ENCODE results near the gene ZSWIM8. TPM values are rescaled to one million over a fixed set of nuclear protein-coding genes. Genes with fewer than 3 reads are reported as not detected.

ZSWIM8 gene
- total RNA-seq, 1 donor from 2014 or later, result 29.7 TPM

DNA sequence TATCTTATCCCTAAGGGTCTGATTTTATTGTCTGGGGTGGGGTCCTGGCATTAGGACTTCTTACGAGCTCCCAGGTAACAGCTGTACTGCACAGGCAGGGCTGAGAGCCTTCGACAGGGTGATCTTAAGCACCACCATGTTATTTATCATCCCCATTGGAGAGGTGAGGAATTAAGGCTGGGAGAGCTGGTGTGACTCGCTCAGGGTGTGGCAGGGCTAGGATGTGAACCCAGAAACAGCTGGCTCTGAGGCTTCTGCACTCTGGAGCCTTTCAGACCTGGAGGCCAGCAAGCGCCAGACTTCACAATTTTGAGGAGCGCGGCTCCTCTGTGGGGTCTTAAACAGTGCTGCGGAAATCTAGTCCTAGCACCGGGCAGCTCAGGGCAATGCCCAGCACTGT is 53.4 kb downstream of the ZSWIM8 start:
- Histone ChIP-seq H3K27me3 (ENCODE audit: control insufficient read depth in 3 of 3, insufficient read depth in 3 of 3, low read length in 3 of 3) (no peaks in the 10 kb centered on the region), H3K4me1 (ENCODE audit: control insufficient read depth in 3 of 3, insufficient read depth in 3 of 3, low read length in 3 of 3) (no peaks in the 10 kb centered on the region), H3K9ac (ENCODE audit: low read depth in 1 of 3, low read length in 3 of 3) (no peak overlapping the region), H3K9me3 (ENCODE audit: control insufficient read depth in 3 of 3, low read length in 3 of 3) (no peaks in the 10 kb centered on the region), H3K27ac (ENCODE audit: low read depth, low read length) (no peak overlapping the region), H3K4me3 (ENCODE audit: low read length in 3 of 3) (no peak overlapping the region), H3K36me3 (ENCODE audit: control insufficient read depth in 3 of 3, insufficient read depth in 3 of 3, low read length in 3 of 3) (peaks cover 64 to 74% (median 70%) of the 10 kb centered on the region in 3 donors)

DNA sequence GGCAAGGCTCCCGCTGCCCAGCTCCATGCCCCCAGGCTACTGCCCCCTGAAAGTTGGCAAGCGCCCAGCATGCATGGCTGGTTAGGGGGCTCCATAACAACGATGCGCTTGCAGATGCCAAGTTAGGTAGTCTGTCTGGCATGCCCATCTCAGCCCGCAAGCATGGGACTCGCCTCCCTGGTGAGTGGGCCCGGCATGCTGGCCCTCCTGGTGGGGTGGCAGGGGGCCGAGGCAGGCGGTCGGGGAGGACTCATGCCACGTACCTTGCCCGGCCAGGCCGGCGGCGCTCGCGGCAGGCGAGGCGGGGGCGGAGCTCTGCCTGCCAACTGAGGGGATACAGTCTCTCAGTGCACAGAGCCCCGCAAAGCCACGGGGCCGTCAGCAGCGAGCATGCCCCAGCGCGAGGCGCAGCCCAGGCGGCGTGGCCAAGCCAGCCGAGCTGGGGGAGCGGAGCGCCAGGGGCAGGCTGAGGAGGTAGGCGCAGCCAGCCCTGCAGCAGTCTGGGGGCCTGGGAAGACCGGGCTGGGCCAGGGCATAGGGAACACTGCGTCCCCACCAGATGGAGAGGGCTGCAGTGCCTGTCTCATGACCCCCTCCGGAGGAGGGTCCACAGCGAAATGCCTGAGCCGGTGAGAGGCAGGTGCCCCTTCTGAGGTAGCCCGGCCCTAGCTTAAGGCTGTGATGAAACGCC is 54.0 kb downstream of the ZSWIM8 start:
- no peaks in the 10 kb centered on the region for H3K9me3 ChIP-seq (ENCODE audit: control insufficient read depth in 3 of 3, low read length in 3 of 3)
- H3K4me1 ChIP-seq (ENCODE audit: control insufficient read depth in 3 of 3, insufficient read depth in 3 of 3, low read length in 3 of 3), result no peaks in the 10 kb centered on the region
- H3K4me3 ChIP-seq (ENCODE audit: low read length in 3 of 3), result no peak overlapping the region
- no peak overlapping the region for H3K27ac ChIP-seq (ENCODE audit: low read depth, low read length)
- no peaks in the 10 kb centered on the region for H3K27me3 ChIP-seq (ENCODE audit: control insufficient read depth in 3 of 3, insufficient read depth in 3 of 3, low read length in 3 of 3)
- peaks cover 62 to 71% (median 67%) of the 10 kb centered on the region in 3 donors for H3K36me3 ChIP-seq (ENCODE audit: control insufficient read depth in 3 of 3, insufficient read depth in 3 of 3, low read length in 3 of 3)
- H3K9ac ChIP-seq (ENCODE audit: low read depth in 1 of 3, low read length in 3 of 3), result no peak overlapping the region

DNA sequence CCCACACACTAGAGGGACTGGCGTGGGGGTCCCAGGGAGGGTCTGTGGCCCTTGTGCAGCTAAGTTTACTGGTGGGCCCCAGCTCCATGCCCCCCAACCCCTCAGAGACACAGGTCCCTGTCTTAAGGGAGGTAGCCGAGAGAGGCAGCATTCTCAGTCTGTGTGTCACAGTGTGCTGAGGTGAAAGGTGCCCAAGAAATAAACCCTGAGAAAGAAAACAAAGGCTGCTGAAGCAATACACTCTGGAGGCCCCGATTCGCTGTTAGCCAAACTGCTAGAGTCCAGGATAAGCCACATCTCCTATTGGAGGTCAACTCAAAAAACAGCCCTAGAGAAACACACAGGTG is 54.6 kb downstream of the ZSWIM8 start:
- no peak overlapping the region for H3K9ac ChIP-seq (ENCODE audit: low read depth in 1 of 3, low read length in 3 of 3)
- no peak overlapping the region for H3K4me3 ChIP-seq (ENCODE audit: low read length in 3 of 3)
- no peaks in the 10 kb centered on the region for H3K4me1 ChIP-seq (ENCODE audit: control insufficient read depth in 3 of 3, insufficient read depth in 3 of 3, low read length in 3 of 3)
- H3K27ac ChIP-seq (ENCODE audit: low read depth, low read length), result no peak overlapping the region
- peaks cover 67 to 71% (median 70%) of the 10 kb centered on the region in 3 donors for H3K36me3 ChIP-seq (ENCODE audit: control insufficient read depth in 3 of 3, insufficient read depth in 3 of 3, low read length in 3 of 3)
- H3K9me3 ChIP-seq (ENCODE audit: control insufficient read depth in 3 of 3, low read length in 3 of 3), result no peaks in the 10 kb centered on the region
- H3K27me3 ChIP-seq (ENCODE audit: control insufficient read depth in 3 of 3, insufficient read depth in 3 of 3, low read length in 3 of 3), result no peaks in the 10 kb centered on the region

DNA sequence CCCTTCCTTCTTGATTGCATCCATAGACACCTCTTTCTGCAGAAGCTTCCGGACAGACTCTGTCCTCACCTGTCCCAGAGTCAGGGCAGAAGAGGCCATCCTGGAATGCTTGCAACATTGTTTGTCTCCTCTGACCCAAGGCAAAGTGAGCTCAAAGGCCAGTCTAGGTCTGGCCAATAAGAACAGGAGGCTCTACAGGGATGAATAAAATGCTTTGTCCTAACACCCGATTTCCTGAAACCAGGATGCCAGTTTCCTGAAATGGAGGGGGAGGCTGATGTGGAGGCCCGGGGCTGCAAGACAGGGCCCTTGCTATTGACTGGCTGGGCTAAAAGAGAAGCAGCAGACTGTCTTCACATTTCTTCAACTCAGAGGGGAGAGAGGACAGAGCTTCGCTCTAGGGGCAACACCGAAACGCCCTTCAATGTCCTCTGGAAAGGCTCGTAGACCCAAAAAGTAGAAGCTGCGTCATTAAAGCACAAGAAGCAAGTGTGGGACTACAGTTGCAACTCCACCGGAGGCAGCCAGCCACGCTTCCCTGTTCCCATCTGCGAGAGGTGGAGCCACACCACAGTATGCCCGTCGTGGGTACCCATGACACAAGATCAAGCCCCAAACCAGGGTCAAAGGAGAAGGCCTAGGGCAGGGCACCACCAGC is 55.1 kb downstream of the ZSWIM8 start:
- Histone ChIP-seq H3K4me3 (ENCODE audit: low read length in 3 of 3) (no peak overlapping the region), H3K9me3 (ENCODE audit: control insufficient read depth in 3 of 3, low read length in 3 of 3) (no peaks in the 10 kb centered on the region), H3K36me3 (ENCODE audit: control insufficient read depth in 3 of 3, insufficient read depth in 3 of 3, low read length in 3 of 3) (peaks cover 67 to 73% (median 70%) of the 10 kb centered on the region in 3 donors), H3K4me1 (ENCODE audit: control insufficient read depth in 3 of 3, insufficient read depth in 3 of 3, low read length in 3 of 3) (no peaks in the 10 kb centered on the region), H3K9ac (ENCODE audit: low read depth in 1 of 3, low read length in 3 of 3) (no peak overlapping the region), H3K27ac (ENCODE audit: low read depth, low read length) (no peak overlapping the region), H3K27me3 (ENCODE audit: control insufficient read depth in 3 of 3, insufficient read depth in 3 of 3, low read length in 3 of 3) (no peaks in the 10 kb centered on the region)

DNA sequence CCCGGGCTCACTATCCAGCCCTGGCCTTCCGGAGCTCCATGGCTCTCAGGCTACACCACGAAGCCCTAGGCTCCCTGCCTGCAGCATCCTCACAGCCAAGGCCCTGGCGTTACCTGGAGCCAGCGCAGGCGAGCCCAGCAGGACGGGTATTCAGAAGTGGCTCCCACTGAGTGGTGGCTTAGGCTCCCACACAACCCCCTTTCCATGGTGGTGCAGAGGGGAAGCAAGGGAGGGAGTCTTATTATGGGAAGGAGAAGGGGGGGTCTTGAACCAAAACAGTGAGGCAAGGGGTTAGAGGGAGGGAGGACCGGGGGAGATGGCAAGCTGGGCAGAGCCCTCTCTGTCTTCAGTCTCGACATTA is 55.6 kb downstream of the ZSWIM8 start:
- H3K9ac ChIP-seq (ENCODE audit: low read depth in 1 of 3, low read length in 3 of 3), result no peak overlapping the region
- H3K36me3 ChIP-seq (ENCODE audit: control insufficient read depth in 3 of 3, insufficient read depth in 3 of 3, low read length in 3 of 3), result peaks cover 69 to 71% (median 70%) of the 10 kb centered on the region in 3 donors
- no peaks in the 10 kb centered on the region for H3K4me1 ChIP-seq (ENCODE audit: control insufficient read depth in 3 of 3, insufficient read depth in 3 of 3, low read length in 3 of 3)
- no peak overlapping the region for H3K27ac ChIP-seq (ENCODE audit: low read depth, low read length)
- no peaks in the 10 kb centered on the region for H3K9me3 ChIP-seq (ENCODE audit: control insufficient read depth in 3 of 3, low read length in 3 of 3)
- H3K4me3 ChIP-seq (ENCODE audit: low read length in 3 of 3), result no peak overlapping the region
- no peaks in the 10 kb centered on the region for H3K27me3 ChIP-seq (ENCODE audit: control insufficient read depth in 3 of 3, insufficient read depth in 3 of 3, low read length in 3 of 3)

DNA sequence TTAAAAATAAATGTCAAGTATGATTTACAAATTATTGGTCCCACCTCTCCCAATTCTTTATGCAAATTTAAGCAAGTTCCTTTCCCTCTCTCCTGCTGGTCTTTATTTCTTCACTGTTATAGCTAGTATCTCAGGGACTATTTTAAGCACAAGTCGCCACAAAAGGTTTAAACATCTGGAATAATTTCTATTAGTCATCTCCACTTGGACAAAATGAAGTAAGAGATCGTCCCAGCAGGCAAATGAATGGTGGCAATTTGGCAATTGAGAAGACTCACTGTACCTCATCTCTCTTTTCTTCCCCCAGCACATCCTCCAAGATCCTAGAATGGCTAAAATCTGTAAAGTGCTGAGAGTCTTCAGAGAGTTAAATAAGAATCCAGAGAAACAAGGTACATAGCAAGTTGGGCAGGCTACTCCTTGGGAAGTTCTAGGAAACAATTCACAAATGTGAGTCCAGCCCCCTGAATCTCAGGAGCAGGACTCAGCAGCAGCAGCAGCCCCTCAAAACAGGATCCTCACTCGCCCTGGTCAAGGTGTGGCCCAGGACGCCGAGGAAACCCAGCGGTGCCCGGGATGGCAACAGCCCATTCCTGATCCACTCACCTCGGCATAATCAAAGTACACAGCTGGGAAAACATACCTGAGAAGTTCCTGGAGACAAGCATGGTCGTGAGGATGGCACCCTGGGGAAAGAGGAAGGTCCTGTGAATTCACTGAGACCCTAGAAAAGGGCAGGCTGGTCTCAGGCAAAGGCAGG is 56.3 kb downstream of the ZSWIM8 start:
- Histone ChIP-seq H3K9me3 (ENCODE audit: control insufficient read depth in 3 of 3, low read length in 3 of 3) (no peaks in the 10 kb centered on the region), H3K27me3 (ENCODE audit: control insufficient read depth in 3 of 3, insufficient read depth in 3 of 3, low read length in 3 of 3) (no peaks in the 10 kb centered on the region), H3K36me3 (ENCODE audit: control insufficient read depth in 3 of 3, insufficient read depth in 3 of 3, low read length in 3 of 3) (peaks cover 69 to 71% (median 70%) of the 10 kb centered on the region in 3 donors), H3K4me1 (ENCODE audit: control insufficient read depth in 3 of 3, insufficient read depth in 3 of 3, low read length in 3 of 3) (no peaks in the 10 kb centered on the region), H3K4me3 (ENCODE audit: low read length in 3 of 3) (no peak overlapping the region), H3K27ac (ENCODE audit: low read depth, low read length) (no peak overlapping the region), H3K9ac (ENCODE audit: low read depth in 1 of 3, low read length in 3 of 3) (no peak overlapping the region)

DNA sequence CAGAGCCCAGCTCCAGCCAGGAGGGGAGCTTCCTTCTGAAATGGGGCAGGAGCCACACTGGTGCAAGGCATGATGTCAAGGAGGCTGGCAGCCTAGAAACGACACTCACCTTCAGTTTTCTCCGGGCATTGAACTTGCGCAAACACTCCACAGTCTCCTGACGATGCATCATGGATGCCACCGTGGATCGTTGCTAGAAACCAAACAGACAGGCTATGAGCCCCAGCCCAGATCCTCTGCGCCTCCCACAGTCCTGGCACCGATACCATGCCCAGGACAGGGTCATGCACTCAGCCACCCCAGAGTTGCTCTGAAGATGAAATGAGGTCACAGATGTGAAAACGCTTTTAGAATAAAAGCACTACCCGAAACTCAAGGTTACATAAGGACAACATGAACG is 56.9 kb downstream of the ZSWIM8 start:
- H3K36me3 ChIP-seq (ENCODE audit: control insufficient read depth in 3 of 3, insufficient read depth in 3 of 3, low read length in 3 of 3), result peaks cover 69 to 71% (median 70%) of the 10 kb centered on the region in 3 donors
- no peak overlapping the region for H3K4me3 ChIP-seq (ENCODE audit: low read length in 3 of 3)
- H3K27me3 ChIP-seq (ENCODE audit: control insufficient read depth in 3 of 3, insufficient read depth in 3 of 3, low read length in 3 of 3), result no peaks in the 10 kb centered on the region
- no peaks in the 10 kb centered on the region for H3K9me3 ChIP-seq (ENCODE audit: control insufficient read depth in 3 of 3, low read length in 3 of 3)
- H3K27ac ChIP-seq (ENCODE audit: low read depth, low read length), result no peak overlapping the region
- no peaks in the 10 kb centered on the region for H3K4me1 ChIP-seq (ENCODE audit: control insufficient read depth in 3 of 3, insufficient read depth in 3 of 3, low read length in 3 of 3)
- no peak overlapping the region for H3K9ac ChIP-seq (ENCODE audit: low read depth in 1 of 3, low read length in 3 of 3)

DNA sequence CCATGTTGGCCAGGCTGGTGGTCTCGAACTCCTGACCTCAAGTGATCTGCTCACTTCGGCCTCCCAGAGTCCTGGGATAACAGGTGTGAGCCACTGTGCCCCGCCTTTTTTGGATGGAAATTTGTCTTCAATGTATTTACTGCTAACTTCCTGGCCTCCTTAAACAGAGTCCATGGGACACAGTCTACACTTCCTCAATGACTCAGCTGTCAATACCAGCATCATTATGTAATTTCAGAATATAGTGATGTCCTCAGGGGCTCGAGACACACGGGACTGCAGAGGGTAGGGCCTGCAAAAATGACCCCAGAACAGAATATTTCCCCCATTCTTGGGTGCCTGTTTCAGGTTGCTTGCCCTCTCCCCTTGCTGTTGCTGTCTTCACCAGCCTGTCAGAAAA is 57.9 kb downstream of the ZSWIM8 start:
- no peak overlapping the region for H3K9ac ChIP-seq (ENCODE audit: low read depth in 1 of 3, low read length in 3 of 3)
- peaks cover 0 to 3% (median 0%) of the 10 kb centered on the region in 3 donors for H3K4me1 ChIP-seq (ENCODE audit: control insufficient read depth in 3 of 3, insufficient read depth in 3 of 3, low read length in 3 of 3)
- H3K36me3 ChIP-seq (ENCODE audit: control insufficient read depth in 3 of 3, insufficient read depth in 3 of 3, low read length in 3 of 3), result peaks cover 69 to 71% (median 70%) of the 10 kb centered on the region in 3 donors
- H3K4me3 ChIP-seq (ENCODE audit: low read length in 3 of 3), result no peak overlapping the region
- no peaks in the 10 kb centered on the region for H3K9me3 ChIP-seq (ENCODE audit: control insufficient read depth in 3 of 3, low read length in 3 of 3)
- no peak overlapping the region for H3K27ac ChIP-seq (ENCODE audit: low read depth, low read length)
- no peaks in the 10 kb centered on the region for H3K27me3 ChIP-seq (ENCODE audit: control insufficient read depth in 3 of 3, insufficient read depth in 3 of 3, low read length in 3 of 3)

DNA sequence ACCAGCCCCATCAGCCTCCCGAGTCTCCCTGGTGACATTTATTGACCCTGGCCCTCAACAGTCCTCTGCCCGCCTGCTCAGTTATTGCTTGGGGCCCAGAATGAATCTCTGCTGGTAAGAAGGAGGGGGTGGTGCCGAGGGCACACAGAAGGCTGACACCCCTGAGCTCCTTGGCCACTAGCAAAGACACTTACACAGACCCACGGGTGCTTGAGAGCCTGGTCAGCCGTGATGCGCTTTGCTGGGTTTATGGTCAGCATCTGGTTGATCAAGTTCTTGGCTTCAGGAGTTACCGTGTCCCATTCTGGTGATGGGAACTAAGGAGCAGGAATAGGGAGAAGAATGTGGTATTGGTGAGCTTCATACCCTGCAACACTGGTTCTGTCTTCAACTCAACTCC is 61.6 kb downstream of the ZSWIM8 start:
- Histone ChIP-seq H3K9ac (ENCODE audit: low read depth in 1 of 3, low read length in 3 of 3) (no peak overlapping the region), H3K36me3 (ENCODE audit: control insufficient read depth in 3 of 3, insufficient read depth in 3 of 3, low read length in 3 of 3) (peaks cover 56 to 60% (median 58%) of the 10 kb centered on the region in 3 donors), H3K4me1 (ENCODE audit: control insufficient read depth in 3 of 3, insufficient read depth in 3 of 3, low read length in 3 of 3) (peaks cover 10 to 33% (median 29%) of the 10 kb centered on the region in 3 donors), H3K4me3 (ENCODE audit: low read length in 3 of 3) (no peak overlapping the region), H3K27ac (ENCODE audit: low read depth, low read length) (no peak overlapping the region), H3K9me3 (ENCODE audit: control insufficient read depth in 3 of 3, low read length in 3 of 3) (no peaks in the 10 kb centered on the region), H3K27me3 (ENCODE audit: control insufficient read depth in 3 of 3, insufficient read depth in 3 of 3, low read length in 3 of 3) (no peaks in the 10 kb centered on the region)

Measured in skeletal muscle tissue (tissue), 4 donors.